Germinal center (tissue), 1 donor: Measurements from ENCODE around the gene RAD1.

Experiments
- DNase-seq: peaks from one replicate; pipeline ENCODE4 v3.0.0; 2012; ENCODE audit warnings: mixed read lengths, low spot score

Gene RAD1

GRCh38 chr5:34865091-34865490 is 50.2 kb downstream of the RAD1 start:
- no peak for DNase-seq

- no peak for DNase-seq
These were observed 51.4 kb downstream of the RAD1 start for GRCh38 chr5:34863946-34864345.

GRCh38 chr5:34859253-34859652 is 56.1 kb downstream of the RAD1 start:
- DNase-seq: no peak

- DNase-seq: no peak
These were observed 56.5 kb downstream of the RAD1 start for GRCh38 chr5:34858790-34859189.

GRCh38 chr5:34857894-34858293 is 57.4 kb downstream of the RAD1 start:
- DNase-seq: no peak

GRCh38 chr5:34857161-34857560 is 58.1 kb downstream of the RAD1 start:
- no peak for DNase-seq
